ENCODE results near the gene INO80D. TPM values are rescaled to one million over a fixed set of nuclear protein-coding genes. Genes with fewer than 3 reads are reported as not detected.

The INO80D gene
- total and polyA plus RNA-seq, 2 of the 13 experiments (the other 11 are each of a cell fraction or from before 2014, with no cell fraction given), result 7.6 to 7.9 TPM

- TF ChIP-seq, protein P1, sequence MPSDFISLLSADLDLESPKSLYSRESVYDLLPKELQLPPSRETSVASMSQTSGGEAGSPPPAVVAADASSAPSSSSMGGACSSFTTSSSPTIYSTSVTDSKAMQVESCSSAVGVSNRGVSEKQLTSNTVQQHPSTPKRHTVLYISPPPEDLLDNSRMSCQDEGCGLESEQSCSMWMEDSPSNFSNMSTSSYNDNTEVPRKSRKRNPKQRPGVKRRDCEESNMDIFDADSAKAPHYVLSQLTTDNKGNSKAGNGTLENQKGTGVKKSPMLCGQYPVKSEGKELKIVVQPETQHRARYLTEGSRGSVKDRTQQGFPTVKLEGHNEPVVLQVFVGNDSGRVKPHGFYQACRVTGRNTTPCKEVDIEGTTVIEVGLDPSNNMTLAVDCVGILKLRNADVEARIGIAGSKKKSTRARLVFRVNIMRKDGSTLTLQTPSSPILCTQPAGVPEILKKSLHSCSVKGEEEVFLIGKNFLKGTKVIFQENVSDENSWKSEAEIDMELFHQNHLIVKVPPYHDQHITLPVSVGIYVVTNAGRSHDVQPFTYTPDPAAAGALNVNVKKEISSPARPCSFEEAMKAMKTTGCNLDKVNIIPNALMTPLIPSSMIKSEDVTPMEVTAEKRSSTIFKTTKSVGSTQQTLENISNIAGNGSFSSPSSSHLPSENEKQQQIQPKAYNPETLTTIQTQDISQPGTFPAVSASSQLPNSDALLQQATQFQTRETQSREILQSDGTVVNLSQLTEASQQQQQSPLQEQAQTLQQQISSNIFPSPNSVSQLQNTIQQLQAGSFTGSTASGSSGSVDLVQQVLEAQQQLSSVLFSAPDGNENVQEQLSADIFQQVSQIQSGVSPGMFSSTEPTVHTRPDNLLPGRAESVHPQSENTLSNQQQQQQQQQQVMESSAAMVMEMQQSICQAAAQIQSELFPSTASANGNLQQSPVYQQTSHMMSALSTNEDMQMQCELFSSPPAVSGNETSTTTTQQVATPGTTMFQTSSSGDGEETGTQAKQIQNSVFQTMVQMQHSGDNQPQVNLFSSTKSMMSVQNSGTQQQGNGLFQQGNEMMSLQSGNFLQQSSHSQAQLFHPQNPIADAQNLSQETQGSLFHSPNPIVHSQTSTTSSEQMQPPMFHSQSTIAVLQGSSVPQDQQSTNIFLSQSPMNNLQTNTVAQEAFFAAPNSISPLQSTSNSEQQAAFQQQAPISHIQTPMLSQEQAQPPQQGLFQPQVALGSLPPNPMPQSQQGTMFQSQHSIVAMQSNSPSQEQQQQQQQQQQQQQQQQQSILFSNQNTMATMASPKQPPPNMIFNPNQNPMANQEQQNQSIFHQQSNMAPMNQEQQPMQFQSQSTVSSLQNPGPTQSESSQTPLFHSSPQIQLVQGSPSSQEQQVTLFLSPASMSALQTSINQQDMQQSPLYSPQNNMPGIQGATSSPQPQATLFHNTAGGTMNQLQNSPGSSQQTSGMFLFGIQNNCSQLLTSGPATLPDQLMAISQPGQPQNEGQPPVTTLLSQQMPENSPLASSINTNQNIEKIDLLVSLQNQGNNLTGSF (CRISPR knock-in tag; IDR thresholded peaks at IDR 0.05), result no peak
- TF ChIP-seq ZNF264 (CRISPR knock-in tag; IDR thresholded peaks at IDR 0.05) (no peak), ARNTL (CRISPR knock-in tag; IDR thresholded peaks at IDR 0.05) (peak; percentile 31; the same call in 1 of the 2 replicates), ZNF557 (CRISPR knock-in tag; IDR thresholded peaks at IDR 0.05) (no peak), CERS6 (CRISPR knock-in tag; IDR thresholded peaks at IDR 0.05) (no peak), HDAC6 (IDR thresholded peaks at IDR 0.05; ENCODE audit: low read depth, low read length) (no peak), ZBTB21 (CRISPR knock-in tag; IDR thresholded peaks at IDR 0.05) (no peak), ZNF350 (CRISPR knock-in tag; IDR thresholded peaks at IDR 0.05; ENCODE audit: borderline replicate concordance, low read depth) (peak; percentile 56; the same call in 1 of the 2 replicates), TAF1 (CRISPR knock-in tag; IDR thresholded peaks at IDR 0.05) (peak; percentile 70; the same call in 1 of the 2 replicates), ZNF792 (CRISPR knock-in tag; IDR thresholded peaks at IDR 0.05) (no peak), NPAS2 (CRISPR knock-in tag; IDR thresholded peaks at IDR 0.05; ENCODE audit: borderline replicate concordance) (no peak), PTBP1 (IDR thresholded peaks at IDR 0.05; ENCODE audit: low read depth, low read length, poor library complexity, severe bottlenecking) (no peak), ZNF576 (CRISPR knock-in tag; IDR thresholded peaks at IDR 0.05) (no peak), MAFF (IDR thresholded peaks at IDR 0.05; ENCODE audit: low read depth, low read length) (no peak), IRX3 (CRISPR knock-in tag; IDR thresholded peaks at IDR 0.05; ENCODE audit: borderline replicate concordance, low read depth) (no peak), CBX1 (IDR thresholded peaks at IDR 0.05; ENCODE audit: low read depth) (no peak), ZNF546 (CRISPR knock-in tag; conservative IDR thresholded peaks at IDR 0.05) (no peak)
- TF ChIP-seq, protein P2, sequence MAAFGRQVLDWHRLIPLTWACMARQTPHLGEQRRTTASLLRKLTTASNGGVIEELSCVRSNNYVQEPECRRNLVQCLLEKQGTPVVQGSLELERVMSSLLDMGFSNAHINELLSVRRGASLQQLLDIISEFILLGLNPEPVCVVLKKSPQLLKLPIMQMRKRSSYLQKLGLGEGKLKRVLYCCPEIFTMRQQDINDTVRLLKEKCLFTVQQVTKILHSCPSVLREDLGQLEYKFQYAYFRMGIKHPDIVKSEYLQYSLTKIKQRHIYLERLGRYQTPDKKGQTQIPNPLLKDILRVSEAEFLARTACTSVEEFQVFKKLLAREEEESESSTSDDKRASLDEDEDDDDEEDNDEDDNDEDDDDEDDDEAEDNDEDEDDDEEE (CRISPR knock-in tag; IDR thresholded peaks at IDR 0.05), result peak; percentile 69; the same call in 1 of the 2 replicates
- TF ChIP-seq, protein P3, sequence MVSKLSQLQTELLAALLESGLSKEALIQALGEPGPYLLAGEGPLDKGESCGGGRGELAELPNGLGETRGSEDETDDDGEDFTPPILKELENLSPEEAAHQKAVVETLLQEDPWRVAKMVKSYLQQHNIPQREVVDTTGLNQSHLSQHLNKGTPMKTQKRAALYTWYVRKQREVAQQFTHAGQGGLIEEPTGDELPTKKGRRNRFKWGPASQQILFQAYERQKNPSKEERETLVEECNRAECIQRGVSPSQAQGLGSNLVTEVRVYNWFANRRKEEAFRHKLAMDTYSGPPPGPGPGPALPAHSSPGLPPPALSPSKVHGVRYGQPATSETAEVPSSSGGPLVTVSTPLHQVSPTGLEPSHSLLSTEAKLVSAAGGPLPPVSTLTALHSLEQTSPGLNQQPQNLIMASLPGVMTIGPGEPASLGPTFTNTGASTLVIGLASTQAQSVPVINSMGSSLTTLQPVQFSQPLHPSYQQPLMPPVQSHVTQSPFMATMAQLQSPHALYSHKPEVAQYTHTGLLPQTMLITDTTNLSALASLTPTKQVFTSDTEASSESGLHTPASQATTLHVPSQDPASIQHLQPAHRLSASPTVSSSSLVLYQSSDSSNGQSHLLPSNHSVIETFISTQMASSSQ (IDR thresholded peaks at IDR 0.05; ENCODE audit: low read depth), result no peak
- TF ChIP-seq, protein P3 (CRISPR knock-in tag; IDR thresholded peaks at IDR 0.05; ENCODE audit: borderline replicate concordance), result peak; percentile 45; the same call in 1 of the 2 replicates
Measured at GRCh38 chr2:206084439-206084869, 1.5 kb downstream of the INO80D start (continued).

Measured in HepG2 (cell line).